Loucy (cell line): ENCODE results near the gene THSD7A.

Experiments used
- H2AFZ ChIP-seq: fragments of 200-600 bp; sonication (generic); 2 replicates; pipeline ENCODE4 v1.6.0; 2016; ENCODE audit warnings: antibody characterized with exemption, mild to moderate bottlenecking, low read length, moderate library complexity
- H3F3A ChIP-seq: fragments of 200-600 bp; 2 replicates; pipeline ENCODE4 v1.6.0; 2016; ENCODE audit warnings: antibody characterized with exemption, low read depth, mild to moderate bottlenecking
- H3K27me3 ChIP-seq: fragments of 200-600 bp; sonication (generic); 2 replicates; pipeline ENCODE4 v1.6.1; 2014; ENCODE audit warnings: low read length, mild to moderate bottlenecking; ENCODE audit not compliant: insufficient read depth, poor library complexity, severe bottlenecking
- H3K36me3 ChIP-seq: fragments of 200-600 bp; sonication (generic); 2 replicates; pipeline ENCODE4 v1.6.1; 2016; ENCODE audit warnings: low read length; ENCODE audit not compliant: insufficient read depth
- H3K4me1 ChIP-seq: fragments of 200-600 bp; sonication (generic); 2 replicates; pipeline ENCODE4 v1.5.1; 2014; ENCODE audit warnings: low read length, mild to moderate bottlenecking; ENCODE audit not compliant: insufficient read depth, poor library complexity, severe bottlenecking
- H3K4me2 ChIP-seq: fragments of 200-600 bp; sonication (generic); 2 replicates; pipeline ENCODE4 v1.6.0; 2014; ENCODE audit warnings: antibody characterized with exemption, low read length, low read depth, mild to moderate bottlenecking; ENCODE audit not compliant: poor library complexity, severe bottlenecking
- H3K4me3 ChIP-seq: fragments of 200-600 bp; sonication (generic); 2 replicates; pipeline ENCODE4 v1.5.1; 2014; ENCODE audit warnings: low read length, mild to moderate bottlenecking, mixed read lengths; ENCODE audit not compliant: poor library complexity, severe bottlenecking
- H3K79me2 ChIP-seq: fragments of 200-600 bp; sonication (generic); 2 replicates; pipeline ENCODE4 v1.6.1; 2014; ENCODE audit warnings: low read length; ENCODE audit not compliant: insufficient read depth
- H3K9ac ChIP-seq: fragments of 200-600 bp; sonication (generic); 2 replicates; pipeline ENCODE4 v1.6.0; 2014; ENCODE audit warnings: mild to moderate bottlenecking, low read depth, low read length, moderate library complexity; ENCODE audit not compliant: poor library complexity, severe bottlenecking
- H3K9me2 ChIP-seq: fragments of 200-600 bp; sonication (generic); replicated peaks from 2 replicates; pipeline ENCODE4 v1.6.1; 2016; ENCODE audit warnings: low read depth, low read length, mixed read lengths
- H3K9me3 ChIP-seq: fragments of 200-600 bp; sonication (generic); 2 replicates; pipeline ENCODE4 v1.6.1; 2014; ENCODE audit warnings: mild to moderate bottlenecking, antibody characterized with exemption, low read length, low read depth; ENCODE audit not compliant: insufficient read depth
- H4K20me1 ChIP-seq: fragments of 200-600 bp; sonication (generic); 2 replicates; pipeline ENCODE4 v1.6.0; 2014; ENCODE audit warnings: antibody characterized with exemption, low read length, mild to moderate bottlenecking; ENCODE audit not compliant: insufficient read depth, poor library complexity, severe bottlenecking
- EZH2phosphoT487 ChIP-seq: fragments of 200-600 bp; IDR thresholded peaks from 2 replicates; pipeline ENCODE4 v1.6.1; 2018; ENCODE audit warnings: antibody characterized with exemption, mild to moderate bottlenecking, moderate library complexity, borderline replicate concordance
- TF ChIP-seq, protein P1 (sequence below): fragments of 200-600 bp; sonication (generic); conservative IDR thresholded peaks from 2 replicates; pipeline ENCODE4 v1.5.1; 2014; ENCODE audit warnings: mild to moderate bottlenecking, antibody characterized with exemption, low read length

Gene THSD7A

DNA sequence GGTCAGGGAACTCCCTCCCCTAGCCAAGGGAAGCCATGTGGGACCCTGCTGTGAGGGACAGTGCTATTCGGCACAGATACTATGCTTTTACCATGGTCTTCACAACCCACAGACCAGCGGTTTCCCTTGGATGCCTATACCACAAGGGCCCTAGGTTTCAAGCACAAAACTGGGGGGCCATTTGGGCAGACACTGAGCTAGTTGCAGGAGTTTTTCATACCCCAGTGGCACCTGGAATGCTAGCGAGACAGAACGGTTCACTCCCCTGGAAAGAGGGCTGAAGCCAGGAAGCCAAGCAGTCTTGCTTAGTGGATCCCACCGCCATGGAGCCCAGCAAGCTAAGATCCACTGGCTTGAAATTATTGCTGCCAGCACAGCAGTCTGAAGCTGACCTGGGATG is 156.8 kb downstream of the THSD7A start:
- H3F3A ChIP-seq: no peaks in the 10 kb centered on the region
- H3K9ac ChIP-seq: no peak overlapping the region
- H4K20me1 ChIP-seq: no peaks in the 10 kb centered on the region
- H3K79me2 ChIP-seq: no peaks in the 10 kb centered on the region
- H2AFZ ChIP-seq: no peak overlapping the region
- no peak overlapping the region for H3K4me2 ChIP-seq
- no peaks in the 10 kb centered on the region for H3K4me1 ChIP-seq
- no peak overlapping the region for H3K4me3 ChIP-seq
- no peaks in the 10 kb centered on the region; the same call in 1 of the 2 replicates for H3K9me3 ChIP-seq
- H3K36me3 ChIP-seq: no peaks in the 10 kb centered on the region
- no peaks in the 10 kb centered on the region for H3K9me2 ChIP-seq
- no peaks in the 10 kb centered on the region for H3K27me3 ChIP-seq
- no peak for TF ChIP-seq EZH2phosphoT487

DNA sequence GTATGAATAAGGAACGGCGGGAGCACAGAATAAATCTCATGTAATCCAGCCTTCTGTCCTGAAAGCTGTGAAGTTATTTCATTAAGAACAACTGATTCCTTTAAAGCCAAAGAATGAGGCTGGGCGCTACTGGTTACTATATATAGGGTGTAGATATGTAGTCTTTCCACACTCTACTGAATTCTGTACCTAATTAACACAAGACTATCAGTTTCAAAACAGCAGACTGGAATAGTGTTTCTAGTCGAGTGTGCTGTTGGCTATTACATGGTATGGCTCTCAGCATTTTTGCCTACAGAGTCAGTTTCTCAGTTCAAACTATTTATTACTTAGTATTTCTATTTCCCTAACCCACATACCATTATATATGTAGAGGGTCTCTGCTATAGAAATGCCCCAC is 163.3 kb downstream of the THSD7A start:
- H3K9ac ChIP-seq: no peak overlapping the region
- no peak overlapping the region for H3K4me3 ChIP-seq
- no peak for TF ChIP-seq EZH2phosphoT487
- TF ChIP-seq, protein P1, sequence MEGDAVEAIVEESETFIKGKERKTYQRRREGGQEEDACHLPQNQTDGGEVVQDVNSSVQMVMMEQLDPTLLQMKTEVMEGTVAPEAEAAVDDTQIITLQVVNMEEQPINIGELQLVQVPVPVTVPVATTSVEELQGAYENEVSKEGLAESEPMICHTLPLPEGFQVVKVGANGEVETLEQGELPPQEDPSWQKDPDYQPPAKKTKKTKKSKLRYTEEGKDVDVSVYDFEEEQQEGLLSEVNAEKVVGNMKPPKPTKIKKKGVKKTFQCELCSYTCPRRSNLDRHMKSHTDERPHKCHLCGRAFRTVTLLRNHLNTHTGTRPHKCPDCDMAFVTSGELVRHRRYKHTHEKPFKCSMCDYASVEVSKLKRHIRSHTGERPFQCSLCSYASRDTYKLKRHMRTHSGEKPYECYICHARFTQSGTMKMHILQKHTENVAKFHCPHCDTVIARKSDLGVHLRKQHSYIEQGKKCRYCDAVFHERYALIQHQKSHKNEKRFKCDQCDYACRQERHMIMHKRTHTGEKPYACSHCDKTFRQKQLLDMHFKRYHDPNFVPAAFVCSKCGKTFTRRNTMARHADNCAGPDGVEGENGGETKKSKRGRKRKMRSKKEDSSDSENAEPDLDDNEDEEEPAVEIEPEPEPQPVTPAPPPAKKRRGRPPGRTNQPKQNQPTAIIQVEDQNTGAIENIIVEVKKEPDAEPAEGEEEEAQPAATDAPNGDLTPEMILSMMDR: no peak
- H4K20me1 ChIP-seq: no peaks in the 10 kb centered on the region
- H3K79me2 ChIP-seq: no peaks in the 10 kb centered on the region
- H3F3A ChIP-seq: no peaks in the 10 kb centered on the region
- H3K36me3 ChIP-seq: no peaks in the 10 kb centered on the region
- H3K4me2 ChIP-seq: no peak overlapping the region
- H3K9me3 ChIP-seq: no peaks in the 10 kb centered on the region
- H3K27me3 ChIP-seq: no peaks in the 10 kb centered on the region
- H3K9me2 ChIP-seq: no peaks in the 10 kb centered on the region
- no peaks in the 10 kb centered on the region for H3K4me1 ChIP-seq
- no peak overlapping the region for H2AFZ ChIP-seq

DNA sequence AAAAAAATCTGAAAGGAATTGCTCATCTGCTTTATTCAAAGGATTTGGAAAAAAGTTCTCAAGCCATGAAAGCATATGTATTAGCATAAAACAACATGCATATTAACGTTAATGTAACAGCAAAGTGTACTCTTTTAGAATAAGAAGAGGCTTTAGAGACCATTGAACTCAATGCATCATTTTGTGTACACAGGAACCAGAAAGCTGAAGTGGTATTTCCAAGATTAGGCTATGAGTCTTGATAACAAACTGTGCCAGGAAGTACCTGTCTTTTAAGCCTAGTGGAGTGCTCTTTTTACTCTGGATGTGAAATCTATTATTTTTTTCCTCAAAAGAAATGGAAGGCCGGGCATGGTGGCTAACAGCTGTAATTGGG is 164.2 kb downstream of the THSD7A start:
- no peaks in the 10 kb centered on the region for H3K36me3 ChIP-seq
- no peak overlapping the region for H2AFZ ChIP-seq
- no peaks in the 10 kb centered on the region for H3K9me2 ChIP-seq
- H4K20me1 ChIP-seq: no peaks in the 10 kb centered on the region
- H3K4me1 ChIP-seq: no peaks in the 10 kb centered on the region
- no peaks in the 10 kb centered on the region for H3K27me3 ChIP-seq
- H3K79me2 ChIP-seq: no peaks in the 10 kb centered on the region
- H3K9ac ChIP-seq: no peak overlapping the region
- TF ChIP-seq, protein P1: no peak
- no peak for TF ChIP-seq EZH2phosphoT487
- no peaks in the 10 kb centered on the region for H3F3A ChIP-seq
- no peak overlapping the region for H3K4me2 ChIP-seq
- no peak overlapping the region for H3K4me3 ChIP-seq
- no peaks in the 10 kb centered on the region for H3K9me3 ChIP-seq

DNA sequence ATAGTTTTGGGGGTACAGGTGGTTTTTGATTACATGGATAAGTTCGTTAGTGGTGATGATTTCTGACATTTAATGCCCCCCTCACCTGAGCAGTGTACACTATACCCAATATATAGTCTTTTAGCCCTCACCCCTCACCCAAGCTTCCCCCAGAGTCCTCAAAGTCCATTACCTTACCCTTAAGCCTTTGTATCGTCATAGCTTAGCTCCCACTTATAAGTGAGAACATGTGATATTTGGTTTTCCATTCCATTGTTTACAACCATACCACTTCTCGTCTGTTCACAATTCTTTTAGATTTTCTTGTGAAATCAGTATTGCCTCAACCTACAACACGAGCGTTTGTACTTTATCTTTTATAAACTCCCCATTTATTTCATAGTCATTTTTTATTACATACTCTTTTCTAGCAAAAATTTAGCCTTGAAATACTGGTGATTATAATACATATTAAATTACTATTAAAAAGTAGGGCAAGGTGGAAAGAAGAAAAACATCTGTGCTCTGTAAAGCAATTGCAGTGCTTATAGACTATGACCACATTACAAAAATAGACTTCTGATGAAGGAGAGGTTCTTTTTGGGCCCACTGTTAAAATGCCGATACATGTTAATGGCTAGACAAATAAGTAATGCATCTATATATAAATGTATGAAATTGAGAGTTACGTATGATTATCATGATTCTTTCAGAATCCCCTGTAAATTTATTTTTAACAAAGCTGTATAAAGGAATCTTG is 164.8 kb downstream of the THSD7A start:
- Histone ChIP-seq H3K36me3 (no peaks in the 10 kb centered on the region), H3K9me2 (no peaks in the 10 kb centered on the region), H3K4me3 (no peak overlapping the region), H2AFZ (no peak overlapping the region), H3F3A (no peaks in the 10 kb centered on the region), H3K4me1 (no peaks in the 10 kb centered on the region), H4K20me1 (no peaks in the 10 kb centered on the region), H3K79me2 (no peaks in the 10 kb centered on the region), H3K4me2 (no peak overlapping the region), H3K9ac (no peak overlapping the region), H3K27me3 (no peaks in the 10 kb centered on the region), H3K9me3 (no peaks in the 10 kb centered on the region)
- TF ChIP-seq EZH2phosphoT487: no peak
- TF ChIP-seq, protein P1: no peak
